HepG2 (cell line): ENCODE data around the gene GYS1. TPM values are rescaled to one million over a fixed set of nuclear protein-coding genes. Genes with fewer than 3 reads are reported as not detected.

Experiments used
- ATAC-seq: fragments of 200-7000 bp; cut with Tn5 transposase; 3 replicates; pipeline ENCODE4 v1.9.1; 2020; ENCODE audit warnings: mild to moderate bottlenecking, moderate library complexity
- BruUV-seq: library from RNA; stranded (reverse); fragments of 400-500 nt; replicated peaks from 2 replicates; lab custom pipeline; 2021; lab: Mats Ljungman, UMichigan
- CTCF ChIA-PET: fragments of 300-600 bp; formaldehyde crosslinking; extraction: SDS; loops from one replicate; lab custom pipeline; 2021; ENCODE audit warnings: low total read pairs, inconsistent platforms, low intra/inter-chr PET ratio; lab: Yijun Ruan, JAX
- POLR2A ChIA-PET: fragments of 350-600 bp; sonication (Branson Sonifier 250); formaldehyde crosslinking; loops from one replicate; lab custom pipeline; 2020; ENCODE audit warnings: antibody characterized with exemption, inconsistent platforms; lab: Yijun Ruan, JAX
- DNase-seq: peaks from one replicate; pipeline ENCODE4 v3.0.0-alpha.2; 2015; ENCODE audit warnings: low spot score
- FAIRE-seq: peaks from 3 replicates; lab custom pipeline; 2011; peaks lifted over from hg19 to GRCh38; lab: Jason Lieb, UNC
- H2AFZ ChIP-seq: one replicate; pipeline ENCODE4 v1.6.1; 2011; ENCODE audit warnings: low read length, inconsistent platforms
- H3K27ac ChIP-seq: fragments of 300-600 bp; 3 replicates; pipeline ENCODE4 v1.8.0; 2011; ENCODE audit warnings: mixed run types, mild to moderate bottlenecking, mixed read lengths, low read length, inconsistent platforms; ENCODE audit not compliant: insufficient read depth; ENCODE audit errors: extremely low read length
- H3K27me3 ChIP-seq, 2 experiments: fragments of 200-600 bp in 1 of 2; 2 replicates in 1 of 2; 3 replicates in 1 of 2; pipeline versions ENCODE4 v1.6.0 to v1.8.0; 2011; ENCODE audit warnings: low read length in 2 of 2, mild to moderate bottlenecking in 2 of 2, moderate library complexity in 2 of 2, inconsistent platforms in 1 of 2; ENCODE audit not compliant: insufficient read depth in 2 of 2, control insufficient read depth in 1 of 2
- H3K36me3 ChIP-seq, 2 experiments: fragments of 200-600 bp in 1 of 2; replicated peaks in 1 of 2; 2 replicates in 1 of 2; 3 replicates in 1 of 2; pipeline versions ENCODE4 v1.5.1 to v1.8.0; 2011; ENCODE audit warnings: low read length in 2 of 2, inconsistent platforms in 1 of 2; ENCODE audit not compliant: insufficient read depth in 2 of 2, control insufficient read depth in 1 of 2
- H3K4me1 ChIP-seq: 2 replicates; pipeline ENCODE4 v1.5.1; 2012; ENCODE audit warnings: low read length, inconsistent platforms; ENCODE audit not compliant: insufficient read depth
- H3K4me2 ChIP-seq: 2 replicates; pipeline ENCODE4 v1.6.0; 2011; ENCODE audit warnings: low read depth, low read length, inconsistent platforms
- H3K4me3 ChIP-seq, 3 experiments: fragments of 200-600 bp in 1 of 3; sonication (generic), shearing (Covaris generic) in 1 of 3; replicated peaks in 1 of 3; 2 replicates each; pipeline ENCODE4 v1.5.1; 2011 to 2016; ENCODE audit warnings: low read length in 3 of 3, inconsistent platforms in 2 of 3, low read depth in 2 of 3, mild to moderate bottlenecking in 2 of 3, control low read depth in 1 of 3, mixed read lengths in 1 of 3; ENCODE audit not compliant: insufficient read depth in 1 of 3
- H3K79me2 ChIP-seq: one replicate; pipeline ENCODE4 v1.6.1; 2011; ENCODE audit warnings: low read length, inconsistent platforms; ENCODE audit not compliant: insufficient read depth
- H3K9ac ChIP-seq: 2 replicates; pipeline ENCODE4 v1.6.0; 2011; ENCODE audit warnings: mild to moderate bottlenecking, low read depth, low read length, inconsistent platforms; ENCODE audit not compliant: insufficient read depth
- H3K9me3 ChIP-seq: 2 replicates; pipeline ENCODE4 v1.5.1; 2012; ENCODE audit warnings: mild to moderate bottlenecking, low read length
- H4K20me1 ChIP-seq: 2 replicates; pipeline ENCODE4 v1.6.0; 2011; ENCODE audit warnings: inconsistent platforms, mild to moderate bottlenecking, low read length, moderate library complexity; ENCODE audit not compliant: insufficient read depth
- FLYWCH1 ChIP-seq: sonication (generic); formaldehyde crosslinking; IDR thresholded peaks from 2 replicates; pipeline ENCODE4 v1.8.1; 2023; ENCODE audit warnings: mild to moderate bottlenecking, missing genetic modification reagents
- GTF2F1 ChIP-seq: fragments of 150-350 bp; IDR thresholded peaks from 2 replicates; pipeline ENCODE4 v1.6.1; 2014; ENCODE audit warnings: low read length
- HMG20B ChIP-seq: conservative IDR thresholded peaks from 2 replicates; pipeline ENCODE4 v1.6.1; 2016; ENCODE audit warnings: missing genetic modification reagents, missing compliant biosample characterization
- HNF1B ChIP-seq: sonication (generic); formaldehyde crosslinking; IDR thresholded peaks from 2 replicates; pipeline ENCODE4 v1.5.1; 2020; ENCODE audit warnings: mild to moderate bottlenecking, moderate library complexity, missing genetic modification reagents
- IRF2 ChIP-seq: IDR thresholded peaks from 2 replicates; pipeline ENCODE4 v1.6.1; 2018; ENCODE audit warnings: missing genetic modification reagents, missing compliant biosample characterization
- IRF9 ChIP-seq: sonication (generic); formaldehyde crosslinking; IDR thresholded peaks from 2 replicates; pipeline ENCODE4 v1.8.0; 2022; ENCODE audit warnings: missing genetic modification reagents, mild to moderate bottlenecking, borderline replicate concordance
- MIER2 ChIP-seq: IDR thresholded peaks from 2 replicates; pipeline ENCODE4 v1.6.1; 2016; ENCODE audit warnings: missing biosample characterization, missing genetic modification reagents
- MZF1 ChIP-seq: sonication (generic); formaldehyde crosslinking; IDR thresholded peaks from 2 replicates; pipeline ENCODE4 v1.8.1; 2023; ENCODE audit warnings: mild to moderate bottlenecking, missing genetic modification reagents, borderline replicate concordance
- TCF7L2 ChIP-seq: IDR thresholded peaks from 2 replicates; pipeline ENCODE4 v1.6.1; 2011; ENCODE audit warnings: mild to moderate bottlenecking, low read depth, low read length, moderate library complexity
- ZFY ChIP-seq: sonication (generic); formaldehyde crosslinking; IDR thresholded peaks from 2 replicates; pipeline ENCODE4 v1.4.0; 2020; ENCODE audit warnings: missing genetic modification reagents
- ZMYM2 ChIP-seq: sonication (generic); formaldehyde crosslinking; IDR thresholded peaks from 2 replicates; pipeline ENCODE4 v1.8.0; 2022; ENCODE audit warnings: mild to moderate bottlenecking, missing genetic modification reagents
- ZNF451 ChIP-seq: sonication (generic); formaldehyde crosslinking; IDR thresholded peaks from 2 replicates; pipeline ENCODE4 v1.5.0; 2020; ENCODE audit warnings: mild to moderate bottlenecking, missing genetic modification reagents
- ZNF609 ChIP-seq: sonication (generic); formaldehyde crosslinking; IDR thresholded peaks from 2 replicates; pipeline ENCODE4 v1.4.0; 2020; ENCODE audit warnings: mild to moderate bottlenecking, missing genetic modification reagents, borderline replicate concordance
- WGBS: methylation state at CpG from one replicate; pipeline ENCODE4 v1.1.6; 2017; ENCODE audit warnings: low lambda C conversion rate; 5-methylcytosine and 5-hydroxymethylcytosine counted together
- in situ Hi-C: cut with HindIII; loops from 2 replicates; pipeline ENCODE4 v1.10.0; 2017; ENCODE audit warnings: low pct_unique_long_range_greater_than_20kb; ENCODE audit not compliant: extremely low pct_ligation_motif_present
- intact Hi-C: fragments of 100-400 bp; cut with micrococcal nuclease; formaldehyde crosslinking; loops from one replicate; pipeline ENCODE4 v1.10.0; 2022; ENCODE audit not compliant: unreplicated experiment
- polyA plus RNA-seq, 8 experiments: library from polyadenylated mRNA; depleted of rRNA in 3 of 8; stranded (reverse) in 7 of 8; unstranded in 1 of 8; fragments of >200 nt; fragmentation: Illumina TruSeq in 4 of 8; extraction: Trizol in 4 of 8; gene quantifications; 2 replicates each; pipeline versions ENCODE4 v1.2.1 to v1.2.3, GENCODE V29; 2011 to 2016; ENCODE audit warnings: low read depth in 4 of 8, missing spikeins in 1 of 8, mixed read lengths in 1 of 8; ENCODE audit not compliant: insufficient read depth in 1 of 8
- total RNA-seq, 5 experiments: library from RNA; depleted of rRNA; stranded (reverse); fragments of >200 nt; fragmentation: Illumina TruSeq; extraction: Trizol; gene quantifications; 2 replicates each; pipeline ENCODE4 v1.2.3, GENCODE V29; 2016; ENCODE audit warnings: low read depth in 1 of 5

The GYS1 gene
- total and polyA plus RNA-seq, 2 of the 13 experiments (the other 11 are each of a cell fraction or from before 2014, with no cell fraction given): 18.4 to 42.1 TPM

GRCh38 chr19:48966541-48967345, 26.4 kb downstream of the GYS1 start:
- Histone ChIP-seq H3K9me3 (no peaks in the 10 kb centered on the region), H3K27ac (peak overlapping the region; percentile 86), H3K4me1 (peaks cover 34% of the 10 kb centered on the region), H3K9ac (peak overlapping the region; percentile 96), H3K4me2 (peak overlapping the region; percentile 97), H2AFZ (no peak overlapping the region), H3K27me3 (no peaks in the 10 kb centered on the region; a peak in 1 of 5 replicates), H3K36me3 (peaks cover 3 to 25% of the 10 kb centered on the region in 2 experiments), H4K20me1 (peaks cover 33% of the 10 kb centered on the region), H3K79me2 (peaks cover 25% of the 10 kb centered on the region), H3K4me3 (peak overlapping the region; percentile 79 to 99 (median 89))
- ChIA-PET CTCF (no interaction called here), POLR2A (interaction anchor here (0.8 to 5.6 kb wide), 17 partner anchors 9 to 160 kb away, joined by 3 to 153 read pairs (median 5); partner anchors contain the start of genes BAX, DHDH, GYS1 and NUCB1)
- no TSS peak for BruUV-seq
- intact Hi-C loops: loop anchor here (10.0 kb wide), 2 partner anchors 92 to 182 kb away; partner anchors contain the start of gene PPP1R15A
- DNase-seq: no peak
- in situ Hi-C loops: no loop called here
- WGBS: 7% methylated on average over 9 of the region's 10 CpGs
- no peak for ATAC-seq
- FAIRE-seq: no peak
- TF ChIP-seq ZNF451 (0 out of 2 replicates have a peak, but pooled peaks have one; percentile 18), HMG20B (CRISPR knock-in tag) (0 out of 2 replicates have a peak, but pooled peaks have one; percentile 10), HNF1B (CRISPR knock-in tag) (0 out of 2 replicates have a peak, but pooled peaks have one; percentile 0), ZNF609 (CRISPR knock-in tag) (no peak), MZF1 (CRISPR knock-in tag) (no peak), IRF9 (CRISPR knock-in tag) (no peak), MIER2 (CRISPR knock-in tag) (no peak), TCF7L2 (no peak), ZFY (CRISPR knock-in tag) (no peak), GTF2F1 (no peak), ZMYM2 (peak; percentile 40; the same call in 1 of the 2 replicates), FLYWCH1 (CRISPR knock-in tag) (no peak), IRF2 (peak; percentile 4; the same call in 1 of the 2 replicates)
